KMS-11 (cell line): Measurements from ENCODE around the gene GFM1.

Experiments
- H2AFZ ChIP-seq: fragments of 200-600 bp; sonication (generic); 2 replicates; pipeline ENCODE4 v1.6.1; 2016; ENCODE audit warnings: antibody characterized with exemption, mixed run types, low read depth
- H3K27ac ChIP-seq: fragments of 200-600 bp; sonication (generic); 2 replicates; pipeline ENCODE4 v1.6.1; 2016; ENCODE audit warnings: mild to moderate bottlenecking, mixed run types
- H3K27me3 ChIP-seq: fragments of 200-600 bp; sonication (generic); 2 replicates; pipeline ENCODE4 v1.6.1; 2017; ENCODE audit warnings: mild to moderate bottlenecking, low read depth, mixed run types, moderate library complexity; ENCODE audit not compliant: insufficient read depth
- H3K36me3 ChIP-seq: fragments of 200-600 bp; sonication (generic); 2 replicates; pipeline ENCODE4 v1.6.1; 2017; ENCODE audit warnings: mild to moderate bottlenecking, mixed run types; ENCODE audit not compliant: insufficient read depth
- H3K4me1 ChIP-seq: fragments of 200-600 bp; sonication (generic); 2 replicates; pipeline ENCODE4 v1.6.1; 2016; ENCODE audit warnings: mild to moderate bottlenecking, low read depth, mixed run types; ENCODE audit not compliant: poor library complexity, severe bottlenecking
- H3K4me2 ChIP-seq: fragments of 200-600 bp; sonication (generic); 2 replicates; pipeline ENCODE4 v1.7.0; 2016; ENCODE audit warnings: mild to moderate bottlenecking, mixed run types
- H3K4me3 ChIP-seq: fragments of 200-600 bp; sonication (generic); IDR thresholded peaks from 2 replicates; pipeline ENCODE4 v1.6.1; 2017; ENCODE audit warnings: low read depth, low read length, mixed read lengths; ENCODE audit not compliant: insufficient read depth
- H3K79me2 ChIP-seq: fragments of 200-600 bp; sonication (generic); 2 replicates; pipeline ENCODE4 v1.6.1; 2016; ENCODE audit warnings: low read depth, mixed run types; ENCODE audit not compliant: insufficient read depth
- H3K9ac ChIP-seq: fragments of 200-600 bp; sonication (generic); 2 replicates; pipeline ENCODE4 v1.6.1; 2016; ENCODE audit warnings: mild to moderate bottlenecking, mixed run types
- H4K20me1 ChIP-seq: fragments of 200-600 bp; sonication (generic); 2 replicates; pipeline ENCODE4 v1.6.1; 2016; ENCODE audit warnings: mild to moderate bottlenecking, mixed run types; ENCODE audit not compliant: insufficient read depth
- TF ChIP-seq, protein P1 (sequence below): fragments of 200-600 bp; sonication (generic); conservative IDR thresholded peaks from 2 replicates; pipeline ENCODE4 v1.6.1; 2017; ENCODE audit warnings: low read depth, mild to moderate bottlenecking, antibody characterized with exemption, low read length, moderate library complexity, mixed read lengths

The GFM1 gene

DNA sequence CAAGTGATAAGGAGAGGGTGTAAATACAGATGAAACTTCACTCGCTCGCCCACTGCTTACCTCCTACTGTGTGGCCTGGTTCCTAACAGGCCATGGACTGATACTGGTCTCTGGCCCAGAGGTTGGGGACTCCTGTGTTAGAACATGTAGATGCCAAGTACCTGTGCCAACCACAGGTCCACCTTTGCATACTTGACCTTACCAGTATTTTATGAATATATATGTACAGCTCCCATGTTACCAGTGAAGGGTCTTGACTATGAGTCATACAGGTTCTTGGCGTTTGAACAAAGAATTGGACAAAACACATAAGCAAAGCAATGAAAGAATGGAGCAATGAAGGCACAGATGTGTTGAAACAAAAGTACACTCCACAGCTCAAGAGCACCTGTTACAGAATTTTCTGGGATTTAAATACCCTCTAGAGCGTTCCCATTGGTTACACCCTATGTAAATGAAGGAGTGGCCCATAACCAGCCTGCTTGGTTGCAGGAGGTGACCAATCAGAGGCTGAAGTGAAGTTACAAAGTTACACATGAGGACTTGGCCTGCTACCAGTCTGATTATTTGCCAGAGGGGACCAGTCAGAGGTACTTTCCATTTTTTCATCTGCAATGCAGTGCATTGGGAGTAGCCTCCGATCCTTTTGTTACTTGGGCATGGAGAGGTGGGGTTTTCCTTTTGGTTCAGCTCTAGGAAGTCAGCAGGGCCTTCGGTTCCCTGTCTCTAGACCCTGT lies 1.7 kb upstream of the GFM1 start:
- no peaks in the 10 kb centered on the region for H3K36me3 ChIP-seq
- H3K4me2 ChIP-seq, result no peak overlapping the region
- no peak overlapping the region for H3K4me3 ChIP-seq
- H2AFZ ChIP-seq, result no peak overlapping the region; the same call in 1 of the 2 replicates
- H3K9ac ChIP-seq, result no peak overlapping the region
- TF ChIP-seq, protein P1, sequence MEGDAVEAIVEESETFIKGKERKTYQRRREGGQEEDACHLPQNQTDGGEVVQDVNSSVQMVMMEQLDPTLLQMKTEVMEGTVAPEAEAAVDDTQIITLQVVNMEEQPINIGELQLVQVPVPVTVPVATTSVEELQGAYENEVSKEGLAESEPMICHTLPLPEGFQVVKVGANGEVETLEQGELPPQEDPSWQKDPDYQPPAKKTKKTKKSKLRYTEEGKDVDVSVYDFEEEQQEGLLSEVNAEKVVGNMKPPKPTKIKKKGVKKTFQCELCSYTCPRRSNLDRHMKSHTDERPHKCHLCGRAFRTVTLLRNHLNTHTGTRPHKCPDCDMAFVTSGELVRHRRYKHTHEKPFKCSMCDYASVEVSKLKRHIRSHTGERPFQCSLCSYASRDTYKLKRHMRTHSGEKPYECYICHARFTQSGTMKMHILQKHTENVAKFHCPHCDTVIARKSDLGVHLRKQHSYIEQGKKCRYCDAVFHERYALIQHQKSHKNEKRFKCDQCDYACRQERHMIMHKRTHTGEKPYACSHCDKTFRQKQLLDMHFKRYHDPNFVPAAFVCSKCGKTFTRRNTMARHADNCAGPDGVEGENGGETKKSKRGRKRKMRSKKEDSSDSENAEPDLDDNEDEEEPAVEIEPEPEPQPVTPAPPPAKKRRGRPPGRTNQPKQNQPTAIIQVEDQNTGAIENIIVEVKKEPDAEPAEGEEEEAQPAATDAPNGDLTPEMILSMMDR, result no peak
- H3K4me1 ChIP-seq, result peaks cover 8% of the 10 kb centered on the region
- peaks cover 23% of the 10 kb centered on the region for H3K79me2 ChIP-seq
- no peak overlapping the region for H3K27ac ChIP-seq
- no peaks in the 10 kb centered on the region for H4K20me1 ChIP-seq
- H3K27me3 ChIP-seq, result no peaks in the 10 kb centered on the region

GRCh38 chr3:158649791-158650190 lies 5.5 kb downstream of the GFM1 start:
- Histone ChIP-seq H3K79me2 (peaks cover 20% of the 10 kb centered on the region), H3K27me3 (no peaks in the 10 kb centered on the region), H3K27ac (no peak overlapping the region), H3K36me3 (peaks cover 3% of the 10 kb centered on the region; the same call in 1 of the 2 replicates), H3K9ac (no peak overlapping the region), H3K4me1 (peaks cover 8% of the 10 kb centered on the region), H2AFZ (no peak overlapping the region), H3K4me2 (no peak overlapping the region), H4K20me1 (no peaks in the 10 kb centered on the region), H3K4me3 (no peak overlapping the region)
- TF ChIP-seq, protein P1, result no peak

- no peaks in the 10 kb centered on the region for H3K4me1 ChIP-seq
- H3K36me3 ChIP-seq, result peaks cover 3% of the 10 kb centered on the region; the same call in 1 of the 2 replicates
- H3K27me3 ChIP-seq, result no peaks in the 10 kb centered on the region
- H3K27ac ChIP-seq, result no peak overlapping the region
- no peak overlapping the region for H2AFZ ChIP-seq
- no peaks in the 10 kb centered on the region for H4K20me1 ChIP-seq
- H3K4me3 ChIP-seq, result no peak overlapping the region
- H3K79me2 ChIP-seq, result peaks cover 6% of the 10 kb centered on the region; the same call in 1 of the 2 replicates
- H3K4me2 ChIP-seq, result no peak overlapping the region
- H3K9ac ChIP-seq, result no peak overlapping the region
- TF ChIP-seq, protein P1, result no peak
Measured at GRCh38 chr3:158651192-158651591, 6.9 kb downstream of the GFM1 start.

- Histone ChIP-seq H4K20me1 (no peaks in the 10 kb centered on the region), H3K9ac (no peak overlapping the region), H3K4me3 (no peak overlapping the region), H2AFZ (no peak overlapping the region), H3K36me3 (peaks cover 6% of the 10 kb centered on the region; the same call in 1 of the 2 replicates), H3K27ac (no peak overlapping the region), H3K79me2 (no peaks in the 10 kb centered on the region), H3K4me1 (no peaks in the 10 kb centered on the region), H3K27me3 (no peaks in the 10 kb centered on the region), H3K4me2 (no peak overlapping the region)
- TF ChIP-seq, protein P1, result no peak
Measured at GRCh38 chr3:158652463-158652862, 8.1 kb downstream of the GFM1 start.
